HL-60 (cell line): ENCODE results near the gene HIP1.
"Not testable (repeated sequence)": the region's sequence is repeated elsewhere in the genome, so short reads cannot be mapped to it uniquely, and the experiment has no call there.

Experiments used
- DNase-seq, 2 experiments: peaks; one replicate each; pipeline ENCODE4 v3.0.0-alpha.2; 2010 to 2020; ENCODE audit warnings: low read depth in 1 of 2, low spot score in 1 of 2
- H3K27ac ChIP-seq: fragments of 250-450 bp; sonication (Bioruptor Pico); replicated peaks from 2 replicates; pipeline ENCODE4 v1.5.1; 2020; ENCODE audit warnings: mild to moderate bottlenecking, moderate library complexity
- H3K27me3 ChIP-seq: fragments of 250-450 bp; sonication (Bioruptor Pico); 2 replicates; pipeline ENCODE4 v1.5.1; 2021; ENCODE audit warnings: mild to moderate bottlenecking, moderate library complexity; ENCODE audit not compliant: insufficient read depth, poor library complexity, severe bottlenecking
- H3K4me3 ChIP-seq: replicated peaks from 2 replicates; pipeline ENCODE4 v1.5.1; 2011; ENCODE audit warnings: mild to moderate bottlenecking, control low read depth, low read length; ENCODE audit not compliant: insufficient read depth
- CTCF ChIP-seq: IDR thresholded peaks from one replicate; pipeline ENCODE4 v1.5.1; 2011; ENCODE audit warnings: low read length, control low read depth, inconsistent platforms; ENCODE audit not compliant: insufficient read depth
- GABPA ChIP-seq: IDR thresholded peaks from 2 replicates; pipeline ENCODE4 v1.6.1; 2012; ENCODE audit warnings: low read depth
- POLR2AphosphoS5 ChIP-seq: IDR thresholded peaks from 2 replicates; pipeline ENCODE4 v1.6.1; 2012; ENCODE audit warnings: low read depth
- REST ChIP-seq: IDR thresholded peaks from 2 replicates; pipeline ENCODE4 v1.6.1; 2012; ENCODE audit warnings: low read depth; ENCODE audit not compliant: insufficient replicate concordance
- SPI1 ChIP-seq: IDR thresholded peaks from 2 replicates; pipeline ENCODE4 v1.6.1; 2012; ENCODE audit warnings: low read depth, mild to moderate bottlenecking, borderline replicate concordance

Gene HIP1

GRCh38 chr7:75635036-75635435, 103.7 kb downstream of the HIP1 start:
- TF ChIP-seq CTCF (no peak), REST (no peak), GABPA (no peak)
- H3K27me3 ChIP-seq = no peaks in the 10 kb centered on the region
- no peak overlapping the region for H3K27ac ChIP-seq
- DNase-seq = no peak
- no peak overlapping the region for H3K4me3 ChIP-seq

GRCh38 chr7:75632587-75632986, 106.2 kb downstream of the HIP1 start:
- not testable (repeated sequence) for H3K27me3 ChIP-seq, H3K4me3 ChIP-seq, DNase-seq, H3K27ac ChIP-seq

- Histone ChIP-seq H3K4me3 (no peak overlapping the region), H3K27me3 (no peaks in the 10 kb centered on the region), H3K27ac (no peak overlapping the region)
- peak in 1 of 2 experiments; percentile 53 for DNase-seq
- TF ChIP-seq CTCF = no peak
- TF ChIP-seq GABPA = no peak
- no peak for TF ChIP-seq REST
- peak; percentile 35; the same call in 1 of the 2 replicates for TF ChIP-seq POLR2AphosphoS5
- TF ChIP-seq SPI1 = peak; percentile 91
Observed at GRCh38 chr7:75631711-75632110, 107.0 kb downstream of the HIP1 start.

GRCh38 chr7:75630549-75630948, 108.2 kb downstream of the HIP1 start:
- no peak overlapping the region for H3K4me3 ChIP-seq
- DNase-seq = peak; percentile 60 to 86
- no peaks in the 10 kb centered on the region for H3K27me3 ChIP-seq
- TF ChIP-seq CTCF (no peak), SPI1 (no peak), GABPA (no peak), POLR2AphosphoS5 (no peak), REST (no peak)
- peak overlapping the region; percentile 16; the same call in 1 of the 2 replicates for H3K27ac ChIP-seq
